GM12878 (cell line): Measurements from ENCODE around the gene SPATA12.

ENCODE experiments used
- CEBPB ChIP-seq, 2 experiments: fragments of 150-350 bp in 1 of 2; IDR thresholded peaks; 2 replicates each; pipeline ENCODE4 v1.6.1; 2012 to 2014; ENCODE audit warnings: low read depth in 2 of 2, low read length in 2 of 2, borderline replicate concordance in 1 of 2, inconsistent platforms in 1 of 2
- CREB1 ChIP-seq: IDR thresholded peaks from 2 replicates; pipeline ENCODE4 v1.6.1; 2012; ENCODE audit warnings: low read depth, mild to moderate bottlenecking, inconsistent platforms
- DPF2 ChIP-seq: fragments of 450-650 bp; IDR thresholded peaks from 2 replicates; pipeline ENCODE4 v1.6.1; 2017; ENCODE audit warnings: mild to moderate bottlenecking
- ETV6 ChIP-seq, 2 experiments: fragments of 450-650 bp in 1 of 2; IDR thresholded peaks in 1 of 2; conservative IDR thresholded peaks in 1 of 2; 2 replicates each; pipeline ENCODE4 v1.6.1; 2014; ENCODE audit warnings: antibody characterized with exemption in 1 of 2, borderline replicate concordance in 1 of 2, low read depth in 1 of 2, mild to moderate bottlenecking in 1 of 2, moderate library complexity in 1 of 2
- EZH2 ChIP-seq: IDR thresholded peaks from 2 replicates; pipeline ENCODE4 v1.6.1; 2012; ENCODE audit warnings: low read depth, mild to moderate bottlenecking, control low read depth, inconsistent platforms, low read length, borderline replicate concordance; ENCODE audit not compliant: control insufficient read depth
- LARP7 ChIP-seq: fragments of 450-650 bp; IDR thresholded peaks from 2 replicates; pipeline ENCODE4 v1.6.1; 2017; ENCODE audit warnings: mild to moderate bottlenecking
- POLR2A ChIP-seq: IDR thresholded peaks from 2 replicates; pipeline ENCODE4 v1.6.1; 2011; ENCODE audit warnings: low read depth, mild to moderate bottlenecking, low read length
- STAT3 ChIP-seq: IDR thresholded peaks from 2 replicates; pipeline ENCODE4 v1.6.1; 2011; ENCODE audit warnings: low read depth, low read length, improper control_type of control experiment
- YBX1 ChIP-seq: fragments of 450-650 bp; IDR thresholded peaks from 2 replicates; pipeline ENCODE4 v1.6.1; 2016; ENCODE audit warnings: antibody characterized with exemption
- ZNF274 ChIP-seq: IDR thresholded peaks from one replicate; pipeline ENCODE4 v1.8.0; 2011; ENCODE audit not compliant: insufficient read length, insufficient read depth
- TF ChIP-seq, protein P1 (sequence below), 3 experiments: IDR thresholded peaks in 2 of 3; conservative IDR thresholded peaks in 1 of 3; 2 replicates each; pipeline ENCODE4 v1.5.1; 2011; ENCODE audit warnings: low read depth in 3 of 3, low read length in 3 of 3, mild to moderate bottlenecking in 3 of 3, control low read depth in 2 of 3, moderate library complexity in 2 of 3, inconsistent platforms in 1 of 3, mixed read lengths in 1 of 3; ENCODE audit not compliant: control insufficient read depth in 2 of 3, insufficient read depth in 1 of 3; ENCODE audit errors: extremely low read depth in 1 of 3
- TF ChIP-seq, protein P2 (sequence below): IDR thresholded peaks from 2 replicates; pipeline ENCODE4 v1.6.1; 2012; ENCODE audit warnings: mild to moderate bottlenecking, low read depth, low read length

DNA sequence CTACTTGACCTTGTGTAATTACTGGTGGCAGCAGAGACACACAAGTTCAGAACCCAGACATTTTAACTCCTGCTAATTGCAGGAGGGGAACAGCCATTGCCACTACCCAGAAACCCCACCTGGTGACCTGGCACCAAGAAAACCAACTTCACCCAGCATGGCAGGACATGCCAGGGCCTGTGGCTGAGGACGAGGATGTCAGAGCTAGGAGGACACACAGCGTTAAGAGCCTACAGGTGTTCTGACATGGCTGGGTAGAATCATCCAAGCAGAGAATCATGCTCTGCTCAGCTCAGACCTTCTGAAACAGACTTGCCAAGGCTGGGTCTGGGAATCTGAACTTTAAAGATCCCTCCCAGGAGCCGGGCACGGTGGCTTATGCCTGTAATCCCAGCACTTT is 11.7 kb upstream of the SPATA12 start:
- TF ChIP-seq, protein P1, sequence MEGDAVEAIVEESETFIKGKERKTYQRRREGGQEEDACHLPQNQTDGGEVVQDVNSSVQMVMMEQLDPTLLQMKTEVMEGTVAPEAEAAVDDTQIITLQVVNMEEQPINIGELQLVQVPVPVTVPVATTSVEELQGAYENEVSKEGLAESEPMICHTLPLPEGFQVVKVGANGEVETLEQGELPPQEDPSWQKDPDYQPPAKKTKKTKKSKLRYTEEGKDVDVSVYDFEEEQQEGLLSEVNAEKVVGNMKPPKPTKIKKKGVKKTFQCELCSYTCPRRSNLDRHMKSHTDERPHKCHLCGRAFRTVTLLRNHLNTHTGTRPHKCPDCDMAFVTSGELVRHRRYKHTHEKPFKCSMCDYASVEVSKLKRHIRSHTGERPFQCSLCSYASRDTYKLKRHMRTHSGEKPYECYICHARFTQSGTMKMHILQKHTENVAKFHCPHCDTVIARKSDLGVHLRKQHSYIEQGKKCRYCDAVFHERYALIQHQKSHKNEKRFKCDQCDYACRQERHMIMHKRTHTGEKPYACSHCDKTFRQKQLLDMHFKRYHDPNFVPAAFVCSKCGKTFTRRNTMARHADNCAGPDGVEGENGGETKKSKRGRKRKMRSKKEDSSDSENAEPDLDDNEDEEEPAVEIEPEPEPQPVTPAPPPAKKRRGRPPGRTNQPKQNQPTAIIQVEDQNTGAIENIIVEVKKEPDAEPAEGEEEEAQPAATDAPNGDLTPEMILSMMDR (IDR thresholded peaks at IDR 0.05 in 2 of 3, conservative IDR thresholded peaks at IDR 0.05 in 1 of 3; ENCODE audit: control insufficient read depth in 2 of 3, extremely low read depth in 1 of 3, insufficient read depth in 1 of 3, low read depth in 3 of 3, low read length in 3 of 3), result no peak
- TF ChIP-seq POLR2A (no peak), LARP7 (no peak), EZH2 (no peak), ZNF274 (no peak), CREB1 (no peak), DPF2 (no peak), STAT3 (no peak), YBX1 (no peak), CEBPB (IDR thresholded peaks at IDR 0.05; ENCODE audit: borderline replicate concordance in 1 of 2, low read depth in 2 of 2, low read length in 2 of 2) (no peak), ETV6 (conservative IDR thresholded peaks at IDR 0.05 in 1 of 2, IDR thresholded peaks at IDR 0.05 in 1 of 2; ENCODE audit: borderline replicate concordance in 1 of 2, low read depth in 1 of 2) (no peak)
- TF ChIP-seq, protein P2, sequence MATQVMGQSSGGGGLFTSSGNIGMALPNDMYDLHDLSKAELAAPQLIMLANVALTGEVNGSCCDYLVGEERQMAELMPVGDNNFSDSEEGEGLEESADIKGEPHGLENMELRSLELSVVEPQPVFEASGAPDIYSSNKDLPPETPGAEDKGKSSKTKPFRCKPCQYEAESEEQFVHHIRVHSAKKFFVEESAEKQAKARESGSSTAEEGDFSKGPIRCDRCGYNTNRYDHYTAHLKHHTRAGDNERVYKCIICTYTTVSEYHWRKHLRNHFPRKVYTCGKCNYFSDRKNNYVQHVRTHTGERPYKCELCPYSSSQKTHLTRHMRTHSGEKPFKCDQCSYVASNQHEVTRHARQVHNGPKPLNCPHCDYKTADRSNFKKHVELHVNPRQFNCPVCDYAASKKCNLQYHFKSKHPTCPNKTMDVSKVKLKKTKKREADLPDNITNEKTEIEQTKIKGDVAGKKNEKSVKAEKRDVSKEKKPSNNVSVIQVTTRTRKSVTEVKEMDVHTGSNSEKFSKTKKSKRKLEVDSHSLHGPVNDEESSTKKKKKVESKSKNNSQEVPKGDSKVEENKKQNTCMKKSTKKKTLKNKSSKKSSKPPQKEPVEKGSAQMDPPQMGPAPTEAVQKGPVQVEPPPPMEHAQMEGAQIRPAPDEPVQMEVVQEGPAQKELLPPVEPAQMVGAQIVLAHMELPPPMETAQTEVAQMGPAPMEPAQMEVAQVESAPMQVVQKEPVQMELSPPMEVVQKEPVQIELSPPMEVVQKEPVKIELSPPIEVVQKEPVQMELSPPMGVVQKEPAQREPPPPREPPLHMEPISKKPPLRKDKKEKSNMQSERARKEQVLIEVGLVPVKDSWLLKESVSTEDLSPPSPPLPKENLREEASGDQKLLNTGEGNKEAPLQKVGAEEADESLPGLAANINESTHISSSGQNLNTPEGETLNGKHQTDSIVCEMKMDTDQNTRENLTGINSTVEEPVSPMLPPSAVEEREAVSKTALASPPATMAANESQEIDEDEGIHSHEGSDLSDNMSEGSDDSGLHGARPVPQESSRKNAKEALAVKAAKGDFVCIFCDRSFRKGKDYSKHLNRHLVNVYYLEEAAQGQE, result no peak
